SK-N-SH treated with all-trans-retinoic acid at 6 μM for 48 hours (cell line): ENCODE data around the gene CNTNAP2.

Experiments
- ATAC-seq: fragments of 200-7000 bp; cut with Tn5 transposase; 3 replicates; pipeline ENCODE4 v1.9.1; 2020; ENCODE audit warnings: mild to moderate bottlenecking, moderate library complexity
- ARNTL ChIP-seq: fragments of 450-650 bp; formaldehyde crosslinking; IDR thresholded peaks from 2 replicates; pipeline ENCODE4 v1.5.0; 2020; ENCODE audit warnings: low read depth, mild to moderate bottlenecking, moderate library complexity, borderline replicate concordance
- BACH2 ChIP-seq: fragments of 250-450 bp; sonication (Bioruptor Pico); IDR thresholded peaks from 2 replicates; pipeline ENCODE4 v1.9.0; 2021; ENCODE audit warnings: mild to moderate bottlenecking, borderline replicate concordance
- CREB5 ChIP-seq: fragments of 250-450 bp; sonication (Bioruptor Pico); IDR thresholded peaks from 2 replicates; pipeline ENCODE4 v1.5.1; 2020; ENCODE audit warnings: low read depth, mild to moderate bottlenecking, moderate library complexity
- CSDC2 ChIP-seq: fragments of 250-450 bp; sonication (Bioruptor Pico); IDR thresholded peaks from 2 replicates; pipeline ENCODE4 v1.5.0; 2020; ENCODE audit warnings: mild to moderate bottlenecking, moderate library complexity
- GLIS3 ChIP-seq: fragments of 250-450 bp; sonication (Bioruptor Pico); IDR thresholded peaks from 2 replicates; pipeline ENCODE4 v1.5.0; 2020; ENCODE audit warnings: mild to moderate bottlenecking, moderate library complexity
- ISL1 ChIP-seq: fragments of 250-450 bp; sonication (Bioruptor Pico); IDR thresholded peaks from 2 replicates; pipeline ENCODE4 v2.1.2; 2022; ENCODE audit warnings: mild to moderate bottlenecking, moderate library complexity
- OSR1 ChIP-seq: fragments of 250-450 bp; sonication (Bioruptor Pico); IDR thresholded peaks from 2 replicates; pipeline ENCODE4 v1.8.0; 2022; ENCODE audit warnings: moderate library complexity, mild to moderate bottlenecking, inconsistent platforms
- PPARA ChIP-seq: fragments of 250-450 bp; sonication (Bioruptor Pico); IDR thresholded peaks from 2 replicates; pipeline ENCODE4 v1.5.0; 2020; ENCODE audit warnings: mild to moderate bottlenecking, borderline replicate concordance
- RARB ChIP-seq: fragments of 250-450 bp; sonication (Bioruptor Pico); IDR thresholded peaks from 2 replicates; pipeline ENCODE4 v1.8.0; 2021; ENCODE audit warnings: mild to moderate bottlenecking, moderate library complexity
- SNAI2 ChIP-seq: fragments of 250-450 bp; sonication (Bioruptor Pico); IDR thresholded peaks from 2 replicates; pipeline ENCODE4 v1.5.0; 2020; ENCODE audit warnings: mild to moderate bottlenecking, moderate library complexity
- TCF4 ChIP-seq: fragments of 250-450 bp; sonication (Bioruptor Pico); IDR thresholded peaks from 2 replicates; pipeline ENCODE4 v1.8.0; 2021; ENCODE audit warnings: mild to moderate bottlenecking, moderate library complexity, borderline replicate concordance
- TOX ChIP-seq: fragments of 250-450 bp; sonication (Bioruptor Pico); IDR thresholded peaks from 2 replicates; pipeline ENCODE4 v1.8.0; 2021; ENCODE audit warnings: mild to moderate bottlenecking, moderate library complexity, borderline replicate concordance
- TSHZ2 ChIP-seq: fragments of 250-450 bp; sonication (Bioruptor Pico); IDR thresholded peaks from 2 replicates; pipeline ENCODE4 v1.5.0; 2020; ENCODE audit warnings: mild to moderate bottlenecking, moderate library complexity
- ZC3H10 ChIP-seq: fragments of 250-450 bp; sonication (Bioruptor Pico); IDR thresholded peaks from 2 replicates; pipeline ENCODE4 v1.5.1; 2021; ENCODE audit warnings: mild to moderate bottlenecking, moderate library complexity
- ZFP3 ChIP-seq: fragments of 250-450 bp; sonication (Bioruptor Pico); IDR thresholded peaks from 2 replicates; pipeline ENCODE4 v1.5.0; 2020; ENCODE audit warnings: mild to moderate bottlenecking, moderate library complexity
- ZFP30 ChIP-seq: fragments of 450-650 bp; formaldehyde crosslinking; IDR thresholded peaks from 2 replicates; pipeline ENCODE4 v1.5.0; 2022; ENCODE audit warnings: mild to moderate bottlenecking, moderate library complexity
- ZNF565 ChIP-seq: fragments of 450-650 bp; formaldehyde crosslinking; conservative IDR thresholded peaks from 2 replicates; pipeline ENCODE4 v1.5.0; 2020; ENCODE audit warnings: low read depth, mild to moderate bottlenecking, moderate library complexity
- ZNF70 ChIP-seq: fragments of 450-650 bp; formaldehyde crosslinking; IDR thresholded peaks from 2 replicates; pipeline ENCODE4 v1.5.0; 2020; ENCODE audit warnings: mild to moderate bottlenecking, moderate library complexity
- ZNF8 ChIP-seq: fragments of 450-650 bp; formaldehyde crosslinking; IDR thresholded peaks from 2 replicates; pipeline ENCODE4 v1.5.0; 2020; ENCODE audit warnings: mild to moderate bottlenecking, moderate library complexity
- TF ChIP-seq, protein P1 (sequence below): fragments of 250-450 bp; sonication (Bioruptor Pico); IDR thresholded peaks from 2 replicates; pipeline ENCODE4 v1.8.0; 2021; ENCODE audit warnings: low read depth, mild to moderate bottlenecking, moderate library complexity, borderline replicate concordance

Gene CNTNAP2

GRCh38 chr7:148161776-148162175, 2045.2 kb downstream of the CNTNAP2 start:
- no peak for ATAC-seq
- no peak for TF ChIP-seq BACH2 (CRISPR knock-in tag)
- TF ChIP-seq ARNTL (CRISPR knock-in tag) = no peak
- TF ChIP-seq ZNF565 = no peak
- no peak for TF ChIP-seq TSHZ2 (CRISPR knock-in tag)
- TF ChIP-seq CREB5 (CRISPR knock-in tag) = no peak
- no peak for TF ChIP-seq OSR1 (CRISPR knock-in tag)
- no peak for TF ChIP-seq GLIS3 (CRISPR knock-in tag)
- TF ChIP-seq, protein P1, sequence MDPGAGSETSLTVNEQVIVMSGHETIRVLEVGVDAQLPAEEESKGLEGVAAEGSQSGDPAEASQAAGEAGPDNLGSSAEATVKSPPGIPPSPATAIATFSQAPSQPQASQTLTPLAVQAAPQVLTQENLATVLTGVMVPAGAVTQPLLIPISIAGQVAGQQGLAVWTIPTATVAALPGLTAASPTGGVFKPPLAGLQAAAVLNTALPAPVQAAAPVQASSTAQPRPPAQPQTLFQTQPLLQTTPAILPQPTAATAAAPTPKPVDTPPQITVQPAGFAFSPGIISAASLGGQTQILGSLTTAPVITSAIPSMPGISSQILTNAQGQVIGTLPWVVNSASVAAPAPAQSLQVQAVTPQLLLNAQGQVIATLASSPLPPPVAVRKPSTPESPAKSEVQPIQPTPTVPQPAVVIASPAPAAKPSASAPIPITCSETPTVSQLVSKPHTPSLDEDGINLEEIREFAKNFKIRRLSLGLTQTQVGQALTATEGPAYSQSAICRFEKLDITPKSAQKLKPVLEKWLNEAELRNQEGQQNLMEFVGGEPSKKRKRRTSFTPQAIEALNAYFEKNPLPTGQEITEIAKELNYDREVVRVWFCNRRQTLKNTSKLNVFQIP = no peak
- TF ChIP-seq SNAI2 (CRISPR knock-in tag) = no peak
- no peak for TF ChIP-seq PPARA (CRISPR knock-in tag)
- TF ChIP-seq TCF4 (CRISPR knock-in tag) = no peak
- TF ChIP-seq ZNF8 (CRISPR knock-in tag) = no peak
- no peak for TF ChIP-seq CSDC2 (CRISPR knock-in tag)
- TF ChIP-seq ZFP3 (CRISPR knock-in tag) = no peak
- no peak for TF ChIP-seq RARB (CRISPR knock-in tag)
- TF ChIP-seq ZC3H10 (CRISPR knock-in tag) = no peak
- TF ChIP-seq ZNF70 = no peak
- TF ChIP-seq ISL1 (CRISPR knock-in tag) = no peak

DNA sequence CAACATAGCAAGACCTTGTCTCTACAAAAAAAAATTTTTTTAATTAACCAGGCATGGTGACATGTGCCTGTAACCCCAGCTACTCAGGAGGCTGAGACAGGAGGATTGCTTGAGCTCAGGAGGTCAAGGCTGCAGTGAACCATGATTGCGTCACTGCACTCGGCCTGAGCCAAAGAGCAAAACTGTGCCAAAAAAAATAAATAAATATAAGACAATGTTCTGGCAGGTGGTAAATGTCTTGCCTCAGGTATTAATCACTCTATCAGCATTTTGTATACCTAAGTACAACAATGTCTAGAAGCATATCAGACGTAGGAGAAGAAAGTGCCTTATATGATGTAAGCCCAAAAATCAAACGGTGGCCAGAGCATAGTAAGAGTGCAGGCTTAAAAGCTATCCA, 2046.2 kb downstream of the CNTNAP2 start:
- ATAC-seq = no peak
- no peak for TF ChIP-seq ZFP30
- TF ChIP-seq, protein P1 = no peak
- TF ChIP-seq TCF4 (CRISPR knock-in tag) = no peak
- TF ChIP-seq GLIS3 (CRISPR knock-in tag) = no peak
- TF ChIP-seq OSR1 (CRISPR knock-in tag) = no peak
- no peak for TF ChIP-seq ZC3H10 (CRISPR knock-in tag)
- TF ChIP-seq ZNF70 = no peak
- TF ChIP-seq ARNTL (CRISPR knock-in tag) = no peak
- TF ChIP-seq ZNF8 (CRISPR knock-in tag) = no peak
- TF ChIP-seq TOX = no peak
- TF ChIP-seq RARB (CRISPR knock-in tag) = no peak
- TF ChIP-seq, all 23 proteins: peak for 0

GRCh38 chr7:148163246-148163645, 2046.6 kb downstream of the CNTNAP2 start:
- TF ChIP-seq TOX = no peak
- ATAC-seq = no peak

DNA sequence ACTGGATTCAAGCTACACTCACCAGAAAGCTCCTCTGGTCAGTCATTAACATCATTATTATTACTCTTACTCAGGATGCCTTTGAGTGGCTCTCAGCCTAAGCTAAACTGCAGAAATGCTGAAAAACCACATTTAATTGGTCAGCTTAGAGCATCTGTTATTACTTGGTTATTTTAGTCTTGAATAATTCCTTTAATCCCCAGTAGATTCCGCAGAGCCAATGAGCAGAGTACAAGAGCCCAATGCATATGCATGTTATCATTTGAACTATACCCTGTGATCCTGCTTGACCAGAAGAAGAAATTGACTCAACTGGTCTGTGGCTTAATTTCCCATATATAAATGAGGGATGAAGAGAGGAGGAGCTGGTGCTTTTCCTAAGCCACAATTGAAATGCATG, 2056.3 kb downstream of the CNTNAP2 start:
- ATAC-seq = no peak
- TF ChIP-seq OSR1 (CRISPR knock-in tag) = no peak
- no peak for TF ChIP-seq GLIS3 (CRISPR knock-in tag)
- no peak for TF ChIP-seq ZNF565
- no peak for TF ChIP-seq ZNF8 (CRISPR knock-in tag)
- no peak for TF ChIP-seq TSHZ2 (CRISPR knock-in tag)
